ENCODE results near the gene EEF1AKMT3. TPM values are rescaled to one million over a fixed set of nuclear protein-coding genes. Genes with fewer than 3 reads are reported as not detected.

EEF1AKMT3 gene
- total RNA-seq, 1 experiment from 2014 or later = 5.0 TPM

GRCh38 chr12:57811028-57811755 lies 38.8 kb downstream of the EEF1AKMT3 start:
- Histone ChIP-seq H3K36me3 (ENCODE audit: control insufficient read depth in 1 of 2, insufficient read depth in 2 of 2, low read length in 2 of 2) (no peaks in the 10 kb centered on the region), H3K27me3 (ENCODE audit: insufficient read depth, low read length) (no peaks in the 10 kb centered on the region), H3K4me1 (ENCODE audit: control insufficient read depth in 1 of 2, insufficient read depth in 2 of 2, low read length in 2 of 2) (peaks cover 0 to 13% of the 10 kb centered on the region in 2 experiments; a peak in 2 of 4 replicates), H3K27ac (ENCODE audit: low read depth, low read length) (no peak overlapping the region), H2AFZ (ENCODE audit: low read depth, low read length, poor library complexity, severe bottlenecking) (no peak overlapping the region), H3K4me2 (ENCODE audit: low read length) (peak overlapping the region; percentile 28), H3K9ac (ENCODE audit: low read length) (no peak overlapping the region), H3K9me2 (ENCODE audit: insufficient read depth) (no peaks in the 10 kb centered on the region), H4K20me1 (ENCODE audit: insufficient read depth) (no peaks in the 10 kb centered on the region), H3K4me3 (replicated peaks in 1 of 2; ENCODE audit: low read depth in 1 of 2, low read length in 2 of 2) (no peak overlapping the region), H3K79me2 (ENCODE audit: insufficient read depth, low read length) (no peaks in the 10 kb centered on the region), H3K9me3 (ENCODE audit: control insufficient read depth in 1 of 2, insufficient read depth in 1 of 2, low read depth in 1 of 2, low read length in 2 of 2) (no peaks in the 10 kb centered on the region)
- DNase-seq (ENCODE audit: low read depth, low spot score) = no peak
- BruUV-seq (replicated peaks) = no TSS peak
- ChIA-PET POLR2A (no interaction called here), RAD21 (ENCODE audit: low non-redundant PET in 1 of 2, low total read pairs in 2 of 2, uncharacterized antibody in 2 of 2, unreplicated experiment in 2 of 2) (no interaction called here), CTCF (no interaction called here)
- no peak for ATAC-seq
- intact Hi-C loops (cut with micrococcal nuclease) = no loop called here
- TF ChIP-seq POLR2AphosphoS5 (IDR thresholded peaks at IDR 0.05; ENCODE audit: low read depth, low read length) = no peak

- POLR2A ChIA-PET = interaction anchor here (0.6 kb wide), 1 partner anchor 30 kb away, joined by 3 read pairs; no protein-coding TSS in a partner anchor
These were observed 40.9 kb downstream of the EEF1AKMT3 start for GRCh38 chr12:57813111-57813970.

More at GRCh38 chr12:57813111-57813970, 40.9 kb downstream of the EEF1AKMT3 start:
- Histone ChIP-seq H4K20me1 (ENCODE audit: insufficient read depth) (no peaks in the 10 kb centered on the region), H3K4me1 (ENCODE audit: control insufficient read depth in 1 of 2, insufficient read depth in 2 of 2, low read length in 2 of 2) (peaks cover 0 to 13% of the 10 kb centered on the region in 2 experiments; a peak in 2 of 4 replicates), H3K79me2 (ENCODE audit: insufficient read depth, low read length) (no peaks in the 10 kb centered on the region), H3K9me2 (ENCODE audit: insufficient read depth) (no peaks in the 10 kb centered on the region), H3K4me3 (replicated peaks in 1 of 2; ENCODE audit: low read depth in 1 of 2, low read length in 2 of 2) (no peak overlapping the region), H3K9me3 (ENCODE audit: control insufficient read depth in 1 of 2, insufficient read depth in 1 of 2, low read depth in 1 of 2, low read length in 2 of 2) (no peaks in the 10 kb centered on the region), H3K27me3 (ENCODE audit: insufficient read depth, low read length) (no peaks in the 10 kb centered on the region), H3K9ac (ENCODE audit: low read length) (no peak overlapping the region), H3K36me3 (ENCODE audit: control insufficient read depth in 1 of 2, insufficient read depth in 2 of 2, low read length in 2 of 2) (no peaks in the 10 kb centered on the region), H3K4me2 (ENCODE audit: low read length) (no peak overlapping the region), H2AFZ (ENCODE audit: low read depth, low read length, poor library complexity, severe bottlenecking) (no peak overlapping the region), H3K27ac (ENCODE audit: low read depth, low read length) (no peak overlapping the region)
- DNase-seq (ENCODE audit: low read depth, low spot score) (no peak), ATAC-seq (no peak)
- intact Hi-C loops (cut with micrococcal nuclease) = no loop called here
- CTCF ChIA-PET = no interaction called here
- RAD21 ChIA-PET (ENCODE audit: low non-redundant PET in 1 of 2, low total read pairs in 2 of 2, uncharacterized antibody in 2 of 2, unreplicated experiment in 2 of 2) = no interaction called here
- TF ChIP-seq TCF7L2 (IDR thresholded peaks at IDR 0.05; ENCODE audit: borderline replicate concordance, extremely low read depth, insufficient read depth, insufficient read length) (no peak), POLR2AphosphoS5 (IDR thresholded peaks at IDR 0.05; ENCODE audit: low read depth, low read length) (no peak), ATF3 (IDR thresholded peaks at IDR 0.05) (no peak)
- no TSS peak for BruUV-seq (replicated peaks)

All from HCT116 (cell line).